SK-N-SH (cell line): ENCODE data around the gene MRPS27. TPM values are rescaled to one million over a fixed set of nuclear protein-coding genes. Genes with fewer than 3 reads are reported as not detected.

Experiments used
- CTCF ChIA-PET: fragments of 300-600, 350-600 bp; formaldehyde crosslinking; extraction: SDS; loops from one replicate; lab custom pipeline; 2021; lab: Yijun Ruan, JAX
- POLR2A ChIA-PET: fragments of 350-600 bp; sonication (Branson Sonifier 250); formaldehyde crosslinking; extraction: SDS; loops from one replicate; lab custom pipeline; 2020; ENCODE audit warnings: antibody characterized with exemption, inconsistent platforms; lab: Yijun Ruan, JAX
- DNase-seq: peaks from one replicate; pipeline ENCODE4 v3.0.0; 2012
- H2AFZ ChIP-seq: fragments of 200-600 bp; sonication (generic); 2 replicates; pipeline ENCODE4 v1.8.1; 2016; ENCODE audit warnings: antibody characterized with exemption, mild to moderate bottlenecking, low read depth
- H3F3A ChIP-seq: fragments of 200-600 bp; sonication (generic); replicated peaks from 2 replicates; pipeline ENCODE3; 2016; ENCODE audit warnings: antibody characterized with exemption, mild to moderate bottlenecking; ENCODE audit not compliant: insufficient read depth
- H3K27ac ChIP-seq, 2 experiments: fragments of 200-500 bp in 1 of 2; fragments of 200-600 bp in 1 of 2; sonication (Bioruptor generic) in 1 of 2; sonication (generic), shearing (Covaris generic) in 1 of 2; 2 replicates each; pipeline versions ENCODE4 v1.5.1 to v1.6.1; 2014 to 2016; ENCODE audit warnings: low read depth in 2 of 2, inconsistent platforms in 1 of 2, low read length in 1 of 2, mild to moderate bottlenecking in 1 of 2, mixed read lengths in 1 of 2
- H3K27me3 ChIP-seq: fragments of 200-600 bp; sonication (generic), shearing (Covaris generic); 2 replicates; pipeline ENCODE4 v1.6.1; 2016; ENCODE audit warnings: mixed run types; ENCODE audit not compliant: insufficient read depth
- H3K36me3 ChIP-seq, 2 experiments: fragments of 200-500 bp in 1 of 2; fragments of 200-600 bp in 1 of 2; sonication (Bioruptor generic) in 1 of 2; sonication (generic) in 1 of 2; replicated peaks in 1 of 2; 2 replicates each; pipeline versions ENCODE3 to v1.5.1; 2014 to 2016; ENCODE audit warnings: low read length in 1 of 2, mild to moderate bottlenecking in 1 of 2; ENCODE audit not compliant: insufficient read depth in 2 of 2, control insufficient read depth in 1 of 2
- H3K4me1 ChIP-seq, 2 experiments: fragments of 200-500 bp in 1 of 2; fragments of 200-600 bp in 1 of 2; sonication (Bioruptor generic) in 1 of 2; sonication (generic), shearing (Covaris generic) in 1 of 2; 2 replicates each; pipeline versions ENCODE4 v1.5.1 to v1.6.1; 2014 to 2016; ENCODE audit warnings: low read depth in 1 of 2, low read length in 1 of 2, mixed run types in 1 of 2; ENCODE audit not compliant: insufficient read depth in 2 of 2, control insufficient read depth in 1 of 2
- H3K4me2 ChIP-seq: fragments of 200-600 bp; sonication (generic), shearing (Covaris generic); 2 replicates; pipeline ENCODE4 v1.6.1; 2017; ENCODE audit warnings: mixed run types
- H3K4me3 ChIP-seq, 2 experiments: fragments of 200-500 bp in 1 of 2; fragments of 200-600 bp in 1 of 2; sonication (Bioruptor generic) in 1 of 2; sonication (generic), shearing (Covaris generic) in 1 of 2; 2 replicates each; pipeline versions ENCODE4 v1.5.1 to v1.8.1; 2014 to 2016; ENCODE audit warnings: low read depth in 2 of 2, inconsistent platforms in 1 of 2, low read length in 1 of 2, mild to moderate bottlenecking in 1 of 2, mixed read lengths in 1 of 2, moderate library complexity in 1 of 2
- H3K79me2 ChIP-seq: fragments of 200-600 bp; sonication (generic); 2 replicates; pipeline ENCODE4 v1.8.1; 2017; ENCODE audit warnings: mild to moderate bottlenecking; ENCODE audit not compliant: insufficient read depth
- H3K9ac ChIP-seq: fragments of 200-600 bp; sonication (generic); 2 replicates; pipeline ENCODE4 v1.6.1; 2017; ENCODE audit warnings: mixed run types
- H3K9me2 ChIP-seq: fragments of 200-600 bp; sonication (generic); 2 replicates; pipeline ENCODE4 v1.6.1; 2017; ENCODE audit warnings: mixed run types
- H3K9me3 ChIP-seq: fragments of 200-600 bp; sonication (generic); 2 replicates; pipeline ENCODE4 v1.6.1; 2017; ENCODE audit warnings: mixed run types, mild to moderate bottlenecking, moderate library complexity
- H4K20me1 ChIP-seq: fragments of 200-600 bp; sonication (generic); 2 replicates; pipeline ENCODE4 v1.6.1; 2017; ENCODE audit warnings: mild to moderate bottlenecking, mixed run types; ENCODE audit not compliant: insufficient read depth
- CTCF ChIP-seq: fragments of 200-600 bp; sonication (generic); IDR thresholded peaks from 2 replicates; pipeline ENCODE4 v1.6.1; 2017; ENCODE audit warnings: antibody characterized with exemption, mild to moderate bottlenecking, moderate library complexity
- ELF1 ChIP-seq: IDR thresholded peaks from 2 replicates; pipeline ENCODE4 v1.4.0; 2012
- EP300 ChIP-seq, 2 experiments: IDR thresholded peaks; 2 replicates each; pipeline versions ENCODE4 v1.4.0 to v1.6.1; 2012; ENCODE audit warnings: borderline replicate concordance in 1 of 2, low read depth in 1 of 2, low read length in 1 of 2
- FOSL2 ChIP-seq: IDR thresholded peaks from 2 replicates; pipeline ENCODE4 v1.4.0; 2012; ENCODE audit warnings: low read depth, mild to moderate bottlenecking, moderate library complexity, borderline replicate concordance
- GABPA ChIP-seq: IDR thresholded peaks from 2 replicates; pipeline ENCODE4 v1.4.0; 2012; ENCODE audit warnings: low read depth, mild to moderate bottlenecking
- GATA2 ChIP-seq: sonication (generic); formaldehyde crosslinking; IDR thresholded peaks from 2 replicates; pipeline ENCODE4 v1.5.0; 2020; ENCODE audit warnings: mild to moderate bottlenecking, missing genetic modification reagents
- MXI1 ChIP-seq: IDR thresholded peaks from 2 replicates; pipeline ENCODE4 v1.6.1; 2012; ENCODE audit warnings: mild to moderate bottlenecking, low read depth, low read length, improper control_type of control experiment
- NFIC ChIP-seq: IDR thresholded peaks from 2 replicates; pipeline ENCODE4 v1.4.0; 2012; ENCODE audit warnings: borderline replicate concordance
- PBX3 ChIP-seq: IDR thresholded peaks from 2 replicates; pipeline ENCODE4; 2012
- RAD21 ChIP-seq: IDR thresholded peaks from 2 replicates; pipeline ENCODE4 v1.6.1; 2012; ENCODE audit warnings: mild to moderate bottlenecking, low read length
- RCOR1 ChIP-seq: fragments of 150-350 bp; IDR thresholded peaks from 2 replicates; pipeline ENCODE4 v1.6.1; 2017; ENCODE audit warnings: antibody characterized with exemption, low read length
- REST ChIP-seq: IDR thresholded peaks from 2 replicates; pipeline ENCODE4 v1.6.1; 2012; ENCODE audit warnings: mild to moderate bottlenecking, low read depth, low read length, moderate library complexity
- RXRA ChIP-seq: IDR thresholded peaks from 2 replicates; pipeline ENCODE4 v1.4.0; 2012; ENCODE audit warnings: low read depth, mild to moderate bottlenecking, borderline replicate concordance
- SMC3 ChIP-seq: IDR thresholded peaks from 2 replicates; pipeline ENCODE4 v1.6.1; 2012; ENCODE audit warnings: low read depth, low read length, improper control_type of control experiment
- TCF12 ChIP-seq: IDR thresholded peaks from 2 replicates; pipeline ENCODE4 v1.4.0; 2012
- WGBS: methylation state at CpG from one replicate; pipeline ENCODE4 v1.1.6; 2017; ENCODE audit warnings: low lambda C conversion rate; 5-methylcytosine and 5-hydroxymethylcytosine counted together
- polyA plus RNA-seq, 3 experiments: library from polyadenylated mRNA; depleted of rRNA; stranded (reverse); fragments of >200 nt; gene quantifications; 2 replicates each; pipeline ENCODE4 v1.2.3, GENCODE V29; 2012

The MRPS27 gene
- polyA plus RNA-seq, 1 of the 3 experiments (the other 2 are of a cell fraction) = 37.5 TPM

GRCh38 chr5:72177538-72177937 lies 142.5 kb downstream of the MRPS27 start (continued):
- TF ChIP-seq PBX3 (no peak), GABPA (no peak), GATA2 (CRISPR knock-in tag) (no peak), FOSL2 (no peak), EP300 (IDR thresholded peaks at IDR 0.05; ENCODE audit: borderline replicate concordance in 1 of 2, low read depth in 1 of 2, low read length in 1 of 2) (no peak)

GRCh38 chr5:72172786-72173185 lies 147.3 kb downstream of the MRPS27 start:
- DNase-seq = no peak
- H2AFZ ChIP-seq = no peak overlapping the region
- no peaks in the 10 kb centered on the region for H3K27me3 ChIP-seq
- peaks cover 60 to 64% of the 10 kb centered on the region in 2 experiments for H3K36me3 ChIP-seq
- TF ChIP-seq GABPA = no peak
- TF ChIP-seq MXI1 = no peak
- no peak for TF ChIP-seq TCF12
- no peak for TF ChIP-seq REST
- TF ChIP-seq PBX3 = no peak
- TF ChIP-seq RXRA = no peak
- TF ChIP-seq NFIC = no peak
- TF ChIP-seq RAD21 = no peak
- no peak for TF ChIP-seq CTCF
- no peak for TF ChIP-seq ELF1
- TF ChIP-seq EP300 (IDR thresholded peaks at IDR 0.05; ENCODE audit: borderline replicate concordance in 1 of 2, low read depth in 1 of 2, low read length in 1 of 2) = no peak
- TF ChIP-seq RCOR1 = no peak
- TF ChIP-seq SMC3 = no peak
- WGBS = 96% methylated on average over 4 of the region's 4 CpGs
- no peaks in the 10 kb centered on the region for H3K9me3 ChIP-seq
- H3K27ac ChIP-seq = peak overlapping the region; percentile 26 to 58; a peak in 3 of 4 replicates
- no peak overlapping the region for H3K9ac ChIP-seq
- H3F3A ChIP-seq = peaks cover 59% of the 10 kb centered on the region
- POLR2A ChIA-PET = no interaction called here
- H3K4me2 ChIP-seq = no peak overlapping the region
- H3K4me1 ChIP-seq = peaks cover 13 to 42% of the 10 kb centered on the region in 2 experiments; a peak in 3 of 4 replicates
- no peaks in the 10 kb centered on the region for H3K9me2 ChIP-seq
- peaks cover 98% of the 10 kb centered on the region for H3K79me2 ChIP-seq
- no peak overlapping the region for H3K4me3 ChIP-seq
- CTCF ChIA-PET = no interaction called here
- peaks cover 83% of the 10 kb centered on the region for H4K20me1 ChIP-seq
